HG03378 (cell line): ENCODE results near the gene TFF2.

Experiments used
- ATAC-seq: cut with Tn5 transposase; IDR thresholded peaks from one replicate; pipeline ENCODE4 v1.9.1; 2021; ENCODE audit warnings: mild to moderate bottlenecking, moderate library complexity; ENCODE audit not compliant: unreplicated experiment

TFF2 gene

GRCh38 chr21:42321231-42321630, 29.6 kb downstream of the TFF2 start:
- ATAC-seq: no peak

- ATAC-seq: no peak
Observed at GRCh38 chr21:42320791-42321190, 30.0 kb downstream of the TFF2 start.

- no peak for ATAC-seq
Observed at GRCh38 chr21:42319851-42320572, 30.8 kb downstream of the TFF2 start.

GRCh38 chr21:42319376-42319775, 31.4 kb downstream of the TFF2 start:
- no peak for ATAC-seq

GRCh38 chr21:42317826-42318746, 32.7 kb downstream of the TFF2 start:
- no peak for ATAC-seq

- ATAC-seq: no peak
Observed at GRCh38 chr21:42317341-42317741, 33.5 kb downstream of the TFF2 start.

- no peak for ATAC-seq
Observed at GRCh38 chr21:42316891-42317290, 33.9 kb downstream of the TFF2 start.

GRCh38 chr21:42315296-42315891, 35.4 kb downstream of the TFF2 start, which contains the start of gene TFF3:
TSS of gene TFF3 (minus strand) at chr21:42315409. CDS start at chr21:42315374, 35 bp downstream.
- no peak for ATAC-seq

GRCh38 chr21:42314616-42315295, 36.0 kb downstream of the TFF2 start:
- no peak for ATAC-seq

GRCh38 chr21:42313501-42313969, 37.3 kb downstream of the TFF2 start:
- ATAC-seq: no peak

GRCh38 chr21:42312626-42313104, 38.1 kb downstream of the TFF2 start:
- no peak for ATAC-seq

- ATAC-seq: no peak
Observed at GRCh38 chr21:42311816-42312625, 38.8 kb downstream of the TFF2 start.

GRCh38 chr21:42311160-42311559, 39.6 kb downstream of the TFF2 start:
- ATAC-seq: no peak

- ATAC-seq: no peak
Observed at GRCh38 chr21:42310411-42311001, 40.3 kb downstream of the TFF2 start.

- ATAC-seq: no peak
Observed at GRCh38 chr21:42309753-42310213, 41.0 kb downstream of the TFF2 start.

GRCh38 chr21:42308914-42309752, 41.7 kb downstream of the TFF2 start:
- no peak for ATAC-seq

GRCh38 chr21:42308161-42308913, 42.5 kb downstream of the TFF2 start:
- ATAC-seq: no peak

- ATAC-seq: no peak
Observed at GRCh38 chr21:42307106-42307505, 43.7 kb downstream of the TFF2 start.
